GM18499 (cell line): ENCODE data around the gene TSPAN11.
"Not testable (repeated sequence)": the region's sequence is repeated elsewhere in the genome, so short reads cannot be mapped to it uniquely, and the experiment has no call there.

Experiments used
- ATAC-seq: cut with Tn5 transposase; IDR thresholded peaks from one replicate; pipeline ENCODE4 v1.9.1; 2021; ENCODE audit warnings: moderate number of reproducible peaks; ENCODE audit not compliant: insufficient read depth, unreplicated experiment

The TSPAN11 gene

DNA sequence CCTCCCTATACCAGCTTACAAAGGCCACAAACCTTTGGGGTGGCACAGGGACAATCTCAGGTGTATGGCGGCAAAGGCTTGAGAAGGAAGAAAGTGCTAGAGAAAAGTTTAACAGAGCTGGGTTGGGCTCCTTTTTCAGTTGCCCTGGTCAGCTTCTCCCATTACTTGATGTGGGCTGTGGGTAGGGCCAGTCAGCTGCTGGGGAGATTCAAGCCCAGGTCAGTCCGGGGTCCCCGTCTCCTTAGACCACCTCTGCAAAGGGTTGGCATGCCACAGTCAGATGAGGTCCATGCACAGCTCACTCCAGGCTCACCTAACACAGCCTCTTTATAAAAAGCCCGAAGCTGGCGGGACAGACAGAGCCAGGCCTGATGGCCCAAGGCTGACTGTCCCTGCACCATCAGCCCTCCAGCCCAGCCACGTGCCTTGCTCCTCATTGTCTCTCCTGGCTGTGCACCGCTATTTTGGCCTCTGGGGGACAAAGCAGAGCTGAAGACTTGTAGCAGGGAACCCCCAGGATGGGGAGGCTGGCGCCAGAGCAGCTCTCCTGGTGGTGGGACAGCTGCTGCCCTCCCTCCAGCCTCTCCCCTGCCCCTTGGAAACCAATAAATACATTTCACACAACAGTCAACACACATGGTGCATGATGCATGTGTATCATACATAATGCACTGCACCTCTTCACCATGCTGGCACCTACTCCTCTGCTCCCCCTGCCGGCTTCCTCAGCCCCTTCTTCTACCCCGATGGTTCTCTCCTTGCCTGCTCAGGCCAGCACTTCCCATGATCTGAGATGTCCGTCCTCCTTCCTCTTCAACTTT, 85.4 kb downstream of the TSPAN11 start:
- ATAC-seq = no peak

DNA sequence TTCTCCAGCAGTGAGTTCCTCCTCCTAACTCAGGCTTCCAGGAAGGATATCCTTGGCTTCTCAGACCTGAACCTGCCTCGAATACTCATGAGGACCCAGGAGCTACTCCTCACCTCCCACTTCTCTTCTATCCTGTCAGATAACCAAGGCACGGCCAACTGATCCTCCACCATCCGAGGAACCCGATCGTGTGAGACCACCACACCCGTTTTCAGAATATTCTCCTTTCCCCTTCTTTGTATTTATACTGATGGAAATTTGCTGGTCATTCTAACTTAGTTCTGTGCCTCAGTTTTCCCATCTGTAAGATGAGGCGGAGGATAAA, 86.0 kb downstream of the TSPAN11 start:
- not testable (repeated sequence) for ATAC-seq

DNA sequence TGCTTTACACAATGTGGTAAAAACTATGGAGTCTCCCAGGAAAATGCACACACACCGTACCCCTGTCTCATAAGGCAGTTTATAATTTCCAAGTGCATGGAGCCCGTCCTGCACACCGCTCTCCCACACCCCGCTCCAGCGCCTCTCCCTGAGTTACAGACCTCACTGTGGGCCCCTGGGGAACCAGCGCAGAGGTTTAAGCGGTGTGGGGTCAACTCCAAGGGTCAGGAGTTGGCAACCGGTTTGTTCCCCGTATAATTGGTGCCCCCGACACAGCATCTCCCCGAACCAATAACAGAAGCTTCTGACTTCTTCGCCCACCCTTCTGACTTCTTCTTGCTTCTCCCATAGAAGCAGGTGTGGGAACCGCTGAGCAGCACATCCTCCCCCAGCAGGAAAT, 88.7 kb downstream of the TSPAN11 start:
- no peak for ATAC-seq

DNA sequence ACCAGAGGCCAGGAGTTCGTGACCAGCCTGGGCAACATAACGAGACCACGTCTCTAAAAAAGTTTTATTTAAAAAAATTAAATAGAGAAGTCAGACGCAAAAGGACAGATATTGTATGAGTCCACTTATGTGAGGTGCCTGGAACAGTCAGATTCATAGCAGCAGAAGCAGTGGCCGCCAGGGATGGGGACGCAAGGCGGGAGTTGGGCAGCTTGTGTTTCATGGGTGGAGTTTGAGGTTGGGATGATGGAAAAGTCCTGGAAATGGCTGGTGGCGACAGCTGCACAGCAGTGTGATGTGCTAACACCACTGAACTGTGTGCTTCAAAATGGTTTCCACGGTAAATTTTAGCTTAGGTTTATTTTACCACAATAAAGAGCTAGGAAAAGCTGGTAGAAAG, 89.5 kb downstream of the TSPAN11 start:
- no peak for ATAC-seq

DNA sequence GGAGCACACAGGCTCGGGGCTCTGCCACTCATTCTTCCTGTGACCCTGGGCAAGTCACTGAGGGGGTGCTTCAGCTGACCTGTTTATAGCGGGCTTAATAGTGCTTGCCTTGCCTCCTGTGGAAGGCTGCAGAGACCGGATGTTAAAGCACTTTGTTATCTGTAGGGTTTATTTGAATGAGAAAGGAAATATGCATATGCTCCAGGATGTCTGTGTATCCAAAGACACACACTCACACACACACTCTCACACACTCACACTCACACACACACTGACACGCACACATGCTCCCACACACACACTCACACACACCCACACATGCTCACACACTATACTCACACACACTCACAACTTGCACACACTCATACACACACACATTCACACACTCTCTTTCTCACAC, 91.0 kb downstream of the TSPAN11 start:
- ATAC-seq = no peak

DNA sequence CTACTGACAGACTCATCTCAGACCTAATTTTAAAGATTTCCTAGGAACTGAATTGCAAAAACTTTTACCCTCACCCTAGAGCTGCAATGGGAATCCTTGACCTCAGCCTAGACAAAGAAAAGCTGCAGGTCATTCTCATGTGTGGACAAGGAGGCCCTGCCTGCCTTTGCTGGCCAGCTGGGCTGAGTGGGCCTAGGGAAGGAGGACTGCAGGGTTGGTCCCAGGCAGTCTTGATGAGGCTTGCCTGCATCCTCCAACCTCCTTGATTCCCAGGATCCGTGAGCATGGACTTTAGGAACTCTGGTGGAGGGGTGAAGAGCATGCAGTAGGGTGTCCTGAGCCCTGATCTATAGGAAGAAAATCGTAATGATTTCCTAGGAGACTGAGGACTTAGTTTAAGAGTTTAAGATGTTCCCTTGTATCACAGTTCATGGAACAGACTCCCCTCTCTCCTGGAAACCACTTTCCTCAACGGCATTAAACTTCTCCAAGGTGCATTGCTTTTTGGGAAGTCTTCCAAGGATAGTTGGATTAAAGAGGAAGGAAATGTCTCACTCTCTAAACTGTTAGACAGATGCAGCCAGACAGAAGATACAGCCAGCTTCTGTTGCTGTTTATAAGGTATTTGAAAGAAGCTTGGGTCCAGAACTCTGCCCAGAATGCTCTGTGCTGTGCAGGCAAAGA, 91.7 kb downstream of the TSPAN11 start:
- no peak for ATAC-seq

DNA sequence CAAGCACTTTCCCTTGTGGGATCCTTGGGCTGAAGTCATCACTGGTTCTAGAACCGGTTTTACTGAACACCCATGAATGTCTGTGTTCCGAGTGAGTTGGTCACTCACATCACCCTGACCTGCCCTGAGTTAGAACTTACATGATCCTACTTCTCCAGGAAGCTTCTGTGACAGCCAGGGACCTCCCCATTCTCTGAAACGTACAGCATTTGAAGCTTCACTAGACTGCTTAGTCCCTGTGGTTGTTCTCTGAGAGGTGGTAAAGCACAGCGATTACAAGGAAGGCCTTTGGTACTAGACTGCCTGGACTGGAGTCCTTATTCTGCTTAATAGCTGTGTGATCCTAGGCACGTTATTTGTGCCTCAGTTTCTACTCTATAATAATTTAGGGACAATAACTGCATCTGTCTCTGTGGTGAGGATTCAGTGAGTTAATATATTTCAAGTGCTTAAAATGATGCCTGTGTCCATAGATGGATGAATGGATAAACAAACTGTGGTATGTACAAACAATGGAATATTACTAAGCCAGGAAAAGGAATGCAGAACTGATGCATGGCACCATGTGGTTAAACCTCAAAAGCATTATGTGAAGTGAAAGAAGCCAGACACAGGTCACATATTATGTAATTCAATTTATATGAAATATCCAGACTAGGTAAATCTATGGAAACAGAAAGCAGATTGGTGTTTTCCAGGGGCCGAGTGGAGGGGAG, 92.4 kb downstream of the TSPAN11 start:
- no peak for ATAC-seq

DNA sequence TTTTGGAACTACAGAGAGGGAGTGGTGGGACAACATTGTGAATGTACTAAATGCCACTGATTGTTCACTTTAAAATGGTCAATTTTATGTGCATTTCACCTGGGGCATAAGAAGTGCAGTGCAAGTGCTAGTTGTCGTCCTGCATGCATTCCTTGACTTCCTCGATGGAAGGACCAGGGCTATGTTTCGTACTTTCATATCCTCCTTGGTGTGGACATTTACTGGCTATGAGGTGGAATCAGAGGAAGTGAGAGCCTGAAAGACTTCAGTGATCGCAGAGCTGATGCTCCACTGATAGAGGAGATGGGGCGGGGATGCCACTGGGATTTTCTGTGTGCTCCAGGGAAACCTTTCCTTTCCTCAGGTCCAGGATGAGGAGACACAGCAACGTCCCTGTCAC, 93.0 kb downstream of the TSPAN11 start:
- no peak for ATAC-seq

DNA sequence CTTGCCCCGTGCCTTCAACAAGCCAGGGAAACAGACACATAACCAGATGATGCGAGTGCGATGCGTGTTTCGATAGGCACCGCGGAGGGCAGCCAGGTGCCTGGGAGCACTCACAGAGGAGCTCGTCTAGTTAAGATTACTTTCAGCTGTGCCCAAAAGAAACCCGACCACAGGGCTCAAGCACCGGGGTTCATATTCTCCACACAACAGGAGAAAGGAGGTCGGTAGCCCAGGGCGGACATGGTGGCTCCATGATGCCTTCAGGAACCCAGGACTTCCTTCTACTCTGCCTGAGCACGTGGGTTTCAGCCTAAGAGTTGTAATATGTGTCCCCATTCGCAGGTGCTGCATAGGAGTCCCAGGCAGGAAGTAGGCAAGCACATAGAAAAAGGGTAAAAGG, 93.4 kb downstream of the TSPAN11 start:
- ATAC-seq = no peak

DNA sequence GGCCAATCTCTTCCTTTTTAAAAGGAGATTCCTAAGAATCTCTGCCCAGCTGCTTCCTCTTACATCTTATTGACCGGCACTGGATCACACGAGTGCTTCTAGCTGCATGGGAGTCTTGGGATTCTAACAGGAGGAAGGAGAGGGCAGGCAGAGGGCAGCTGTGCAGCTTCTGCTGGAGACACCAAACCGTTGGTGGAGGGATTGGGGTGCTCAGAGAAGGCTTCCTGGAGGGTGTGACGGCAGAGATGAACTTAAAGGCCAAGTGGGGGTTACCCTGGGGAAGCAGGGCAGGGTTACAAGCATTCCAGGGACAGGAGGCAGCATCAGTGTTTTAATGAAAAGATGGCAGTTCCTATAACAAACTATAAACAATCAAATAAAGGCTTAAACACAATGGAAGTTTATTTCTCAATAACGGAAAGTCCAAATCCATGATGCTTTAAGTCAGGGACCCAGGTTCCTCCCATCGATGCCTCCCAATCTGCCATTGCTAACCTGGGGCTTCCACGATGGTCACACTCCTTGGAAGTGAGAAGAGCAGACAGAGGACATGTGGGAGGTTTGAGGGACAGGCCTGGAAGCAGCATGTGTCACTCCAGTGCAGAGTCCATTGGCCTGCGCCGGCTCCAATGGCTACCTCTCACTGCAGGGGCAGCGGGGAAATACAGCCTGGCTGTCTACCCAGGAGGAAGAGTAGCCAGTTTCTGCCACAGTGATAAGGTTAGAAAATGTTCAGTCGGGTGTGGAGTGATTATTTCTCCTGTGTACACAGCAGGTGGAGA, 94.0 kb downstream of the TSPAN11 start:
- ATAC-seq = no peak

DNA sequence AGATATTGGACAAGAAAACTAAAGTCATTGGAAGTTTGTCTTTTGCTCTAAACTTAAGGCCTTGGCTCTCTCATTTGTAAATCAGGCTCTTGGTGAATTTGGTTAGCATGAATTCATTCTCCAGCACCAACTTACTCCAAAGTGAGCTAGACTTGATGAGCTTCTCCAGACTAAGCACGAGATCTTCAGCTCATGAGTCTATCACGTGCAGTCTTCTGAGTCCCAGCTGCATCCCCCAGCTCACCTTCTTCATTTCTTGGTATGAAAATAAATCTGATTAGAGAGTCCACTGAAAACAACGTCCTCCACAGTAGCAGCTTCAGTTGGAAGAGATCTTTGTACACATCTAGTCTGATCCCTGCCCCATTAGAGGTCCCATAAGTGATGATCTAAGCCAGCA, 94.6 kb downstream of the TSPAN11 start:
- ATAC-seq = no peak

DNA sequence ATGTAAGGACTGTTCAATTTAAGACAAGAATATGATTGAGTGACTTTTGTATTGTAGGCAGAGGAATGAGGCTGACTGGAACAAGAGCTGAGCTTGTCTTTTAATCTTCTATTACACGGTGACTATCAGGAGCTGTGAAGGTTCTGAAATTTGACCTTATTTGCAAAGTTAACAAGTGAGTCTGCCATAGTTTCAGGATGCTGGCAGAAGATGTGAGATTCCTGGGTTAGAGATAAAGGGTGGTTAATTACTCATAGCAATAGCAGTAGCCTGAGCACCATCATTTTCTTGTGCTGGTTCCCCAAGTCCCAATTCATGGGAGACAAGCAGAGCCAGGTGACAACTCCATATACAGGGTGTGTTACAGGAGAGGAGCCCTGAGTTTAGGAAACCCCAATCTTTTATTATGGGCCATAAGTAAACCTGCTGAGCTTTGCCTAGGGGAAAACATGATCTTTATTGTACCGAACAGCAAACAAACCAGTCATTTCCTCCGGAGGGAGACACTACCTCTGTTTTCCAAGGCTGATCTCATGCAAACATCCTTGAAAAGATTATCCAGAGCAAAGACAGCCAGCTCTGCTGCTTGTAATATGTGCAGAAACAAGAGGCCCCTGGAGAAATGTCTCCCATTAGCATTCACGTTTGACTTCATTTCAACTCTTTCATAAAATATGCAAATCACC, 95.4 kb downstream of the TSPAN11 start:
- ATAC-seq = no peak

DNA sequence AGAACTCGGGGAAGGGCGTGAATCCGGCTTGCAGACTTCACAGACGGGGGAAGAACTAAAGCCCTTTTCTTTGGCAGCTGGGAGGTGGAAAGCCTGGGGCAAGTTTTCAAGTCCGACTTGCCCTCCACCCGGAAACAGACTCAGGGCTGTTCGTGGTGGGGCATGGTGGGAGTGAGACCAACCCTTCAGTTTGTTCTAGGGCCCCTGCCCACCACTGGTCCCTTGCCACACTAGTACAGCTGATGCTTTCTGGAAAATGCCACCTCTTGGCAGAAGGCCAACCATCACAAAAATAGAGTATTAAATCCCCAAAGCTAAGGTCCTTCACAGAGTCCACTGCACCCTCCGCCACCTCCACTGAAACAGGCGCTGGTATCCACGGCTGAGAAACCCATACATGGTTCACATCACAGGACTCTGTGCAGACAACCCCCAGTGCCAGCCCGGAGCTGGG, 96.8 kb downstream of the TSPAN11 start:
- no peak for ATAC-seq

DNA sequence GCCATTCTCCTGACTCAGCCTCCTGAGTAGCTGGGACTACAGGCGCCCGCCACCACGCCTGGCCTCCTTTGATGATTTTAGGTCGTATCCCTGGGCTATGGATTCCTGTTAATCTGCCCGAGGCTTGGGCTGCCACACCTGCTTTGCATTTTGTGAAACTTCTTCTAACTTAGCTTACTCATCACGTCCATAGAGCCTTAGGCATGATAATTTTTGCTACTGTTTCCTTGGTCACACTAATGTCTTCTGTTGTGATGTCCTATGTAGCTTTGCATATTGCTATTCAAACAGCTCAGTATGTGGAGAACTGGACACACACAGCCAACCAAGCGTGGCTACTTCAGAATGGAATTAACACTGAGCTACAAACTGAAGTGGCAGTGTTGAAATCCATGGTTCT, 99.7 kb downstream of the TSPAN11 start:
- ATAC-seq = no peak

DNA sequence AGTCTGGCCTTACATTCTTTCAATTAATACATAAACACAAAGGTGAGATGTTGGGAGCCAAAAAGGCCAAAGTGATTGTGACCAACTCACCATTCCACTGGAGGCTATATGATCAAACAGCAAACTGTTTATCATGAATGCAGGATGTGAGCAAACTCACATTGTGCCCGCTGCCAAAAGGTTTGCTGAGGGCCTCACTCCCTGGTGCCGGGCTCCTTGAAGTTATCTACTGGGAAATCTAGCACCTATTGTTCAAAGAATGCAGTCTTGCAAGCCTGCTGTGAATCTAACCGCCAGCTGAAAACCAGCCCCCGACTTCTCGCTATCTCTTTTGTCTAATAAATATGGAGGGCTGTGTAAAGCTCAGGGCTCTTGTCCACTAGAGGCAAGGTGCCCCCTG, 100.5 kb downstream of the TSPAN11 start:
- ATAC-seq = not testable (repeated sequence)

DNA sequence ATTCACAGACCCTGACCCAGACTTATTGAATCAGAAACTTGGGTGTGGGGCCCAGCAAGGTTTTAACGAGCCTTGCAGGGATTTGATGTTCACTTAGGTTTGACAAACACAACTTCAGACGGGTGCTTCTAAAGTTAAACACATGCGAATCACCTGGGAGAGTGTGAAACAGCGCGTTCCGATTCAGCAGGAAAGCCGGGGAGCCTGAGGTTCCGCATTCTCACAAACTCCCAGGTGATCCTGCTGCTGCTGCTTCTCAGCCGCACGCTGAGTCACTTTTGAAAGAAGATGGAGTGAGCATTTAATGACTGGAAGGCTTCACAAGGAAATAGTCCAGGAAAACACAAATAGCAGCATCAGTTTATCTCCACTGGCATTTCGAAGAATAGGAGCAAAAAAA, 102.9 kb downstream of the TSPAN11 start:
- no peak for ATAC-seq

DNA sequence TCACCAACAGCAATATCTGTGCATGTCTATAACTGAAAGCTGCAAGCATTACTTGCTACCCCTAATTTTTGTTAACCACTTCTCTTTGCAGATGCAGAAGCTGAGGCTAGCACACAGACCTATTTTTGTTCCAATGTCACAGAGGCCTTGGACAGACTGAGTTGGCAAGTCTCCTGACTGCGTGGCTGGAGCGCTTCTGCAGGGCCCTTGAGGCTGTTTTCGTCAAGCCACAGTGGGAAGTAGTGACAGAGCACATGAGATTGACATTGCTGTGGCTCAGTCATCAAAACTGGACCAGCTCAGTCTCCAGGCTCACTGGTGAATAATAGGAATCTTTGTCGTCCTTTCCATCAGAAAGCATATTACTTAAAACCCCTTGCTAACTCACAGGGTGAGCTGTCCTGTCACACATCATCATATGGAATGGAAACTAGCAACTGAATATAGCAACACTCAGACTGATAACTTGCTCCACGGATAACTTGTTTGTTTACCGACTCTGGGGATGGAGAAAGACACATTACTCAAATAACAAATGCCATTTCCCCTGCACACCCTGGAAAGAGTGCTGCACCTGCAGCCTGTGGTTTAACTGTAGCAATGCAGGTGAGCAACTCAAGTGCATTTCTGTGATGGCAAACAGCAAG, 103.5 kb downstream of the TSPAN11 start:
- no peak for ATAC-seq

DNA sequence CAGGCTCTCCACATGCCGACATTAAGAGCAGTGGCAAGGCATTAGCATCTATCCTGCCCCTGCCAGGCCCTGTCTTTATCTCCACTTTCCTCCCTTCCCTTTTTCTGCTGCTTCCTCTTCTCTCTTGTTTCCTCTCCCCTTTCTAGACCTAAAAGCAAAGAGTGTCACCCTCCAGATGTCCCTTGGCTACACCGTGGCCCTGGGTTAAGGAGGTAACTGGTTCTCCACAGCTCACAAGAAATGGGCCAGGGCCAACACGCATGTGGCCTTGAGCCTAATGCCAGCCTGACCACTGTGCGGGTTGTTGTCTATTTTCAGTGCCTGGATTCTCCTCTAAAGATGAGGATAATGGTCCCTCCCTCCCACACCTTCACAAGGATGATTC, 105.4 kb downstream of the TSPAN11 start:
- ATAC-seq = no peak

DNA sequence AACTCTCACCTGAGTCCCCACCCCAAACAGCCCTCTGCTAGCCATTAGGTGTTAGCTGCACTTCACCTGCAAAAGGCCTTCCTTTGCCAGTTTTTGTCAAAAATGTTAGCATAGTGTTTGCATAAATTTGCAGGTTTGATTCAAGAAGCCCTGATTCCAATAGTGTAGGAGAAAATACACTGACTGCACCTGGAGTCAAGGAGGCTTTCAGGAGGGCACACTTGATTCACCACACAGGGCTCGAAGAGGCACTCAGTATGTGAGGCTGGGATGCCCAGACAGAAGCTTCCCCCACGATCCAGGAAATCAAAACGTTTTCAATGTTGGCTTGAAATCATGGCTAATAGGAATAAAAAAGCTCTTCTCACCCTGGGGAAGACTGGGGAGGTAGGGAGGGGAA, 106.6 kb downstream of the TSPAN11 start:
- ATAC-seq = no peak

DNA sequence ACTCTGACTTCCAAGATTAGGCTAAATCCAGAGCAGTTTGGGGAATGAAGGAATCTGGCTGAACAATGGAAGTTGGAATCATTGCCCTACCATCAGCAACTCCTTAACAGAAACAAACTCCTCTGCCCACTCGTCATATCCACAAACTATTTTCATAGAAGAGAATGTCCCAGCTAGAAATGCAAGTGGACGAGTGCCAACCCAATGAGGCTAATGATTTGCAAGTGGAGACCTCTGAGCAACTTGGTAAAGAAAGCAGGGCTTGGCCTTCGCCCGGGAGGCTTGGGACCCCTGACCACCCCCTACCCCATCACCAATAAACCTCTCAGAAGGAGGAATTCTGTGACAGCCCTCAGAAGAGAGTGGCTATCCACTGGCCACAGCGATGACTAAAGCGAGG, 107.1 kb downstream of the TSPAN11 start:
- ATAC-seq = no peak
